ENCODE measurements around the gene MAP1B. TPM values are rescaled to one million over a fixed set of nuclear protein-coding genes. Genes with fewer than 3 reads are reported as not detected.

Gene MAP1B
- total and polyA plus RNA-seq, 9 of the 15 experiments (the other 6 are each of a cell fraction or from before 2014, with no cell fraction given): 5.2 to 66.1 (median 17.3) TPM

GRCh38 chr5:72166070-72166979, 59.0 kb downstream of the MAP1B start (continued):
- TF ChIP-seq BRF1 (IDR thresholded peaks at IDR 0.05; ENCODE audit: borderline replicate concordance, extremely low read depth, insufficient read length) (no peak), ZFP36 (IDR thresholded peaks at IDR 0.05; ENCODE audit: low read depth, low read length, partially characterized antibody) (no peak), DACH1 (IDR thresholded peaks at IDR 0.05; ENCODE audit: partially characterized antibody) (peak; percentile 42), ZNF445 (CRISPR knock-in tag; IDR thresholded peaks at IDR 0.05; ENCODE audit: low read depth) (no peak), HEY1 (CRISPR knock-in tag; IDR thresholded peaks at IDR 0.05; ENCODE audit: borderline replicate concordance) (no peak), FOXM1 (IDR thresholded peaks at IDR 0.05; ENCODE audit: low read depth) (peak; percentile 78), FOXM1 (CRISPR knock-in tag; IDR thresholded peaks at IDR 0.05; ENCODE audit: low read depth) (no peak), THRAP3 (IDR thresholded peaks at IDR 0.05; ENCODE audit: borderline replicate concordance) (no peak), ZNF263 (CRISPR knock-in tag; IDR thresholded peaks at IDR 0.05; ENCODE audit: borderline replicate concordance) (no peak), NELFE (IDR thresholded peaks at IDR 0.05; ENCODE audit: insufficient read depth, insufficient read length) (no peak), ZNF707 (CRISPR knock-in tag; conservative IDR thresholded peaks at IDR 0.05) (no peak), CREB3L1 (IDR thresholded peaks at IDR 0.05; ENCODE audit: borderline replicate concordance, low read depth) (0 out of 2 replicates have a peak, but pooled peaks have one; percentile 46), STAT5A (IDR thresholded peaks at IDR 0.05; ENCODE audit: borderline replicate concordance, low read length) (peak; percentile 83), ZNF408 (CRISPR knock-in tag; IDR thresholded peaks at IDR 0.05; ENCODE audit: low read depth) (no peak), MTA2 (IDR thresholded peaks at IDR 0.05; ENCODE audit: low read depth) (peak; percentile 89), ARID4B (CRISPR knock-in tag; IDR thresholded peaks at IDR 0.05) (no peak), ATF2 (CRISPR knock-in tag; IDR thresholded peaks at IDR 0.05) (no peak), GATA2 (CRISPR knock-in tag; IDR thresholded peaks at IDR 0.05) (peak; percentile 87)

All from K562 (cell line).